GM19238 (cell line): Measurements from ENCODE around the gene SPARC.

Experiments used
- DNase-seq: peaks from one replicate; pipeline ENCODE4 v3.0.0; 2011; ENCODE audit warnings: low spot score; ENCODE audit not compliant: insufficient read length

The SPARC gene

DNA sequence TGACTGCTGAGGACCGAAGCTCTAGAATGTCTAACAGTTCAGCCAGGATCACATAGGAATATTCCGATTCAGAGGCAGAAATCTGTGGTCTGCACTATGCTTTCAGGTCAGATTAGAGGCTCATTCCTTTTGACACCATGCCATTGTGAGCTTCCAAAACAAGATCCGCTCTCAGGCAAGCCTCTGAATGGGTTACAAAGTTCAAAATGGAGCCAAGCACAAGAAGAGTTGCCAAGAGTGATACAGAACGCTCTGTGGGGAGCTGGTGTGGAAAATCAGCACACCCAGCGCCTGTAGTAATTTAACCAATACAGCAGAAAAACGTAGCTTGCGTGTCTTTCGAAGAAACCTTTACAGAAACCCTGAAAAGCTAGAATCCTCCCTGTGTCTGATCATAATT is 62.2 kb downstream of the SPARC start:
- no peak for DNase-seq

DNA sequence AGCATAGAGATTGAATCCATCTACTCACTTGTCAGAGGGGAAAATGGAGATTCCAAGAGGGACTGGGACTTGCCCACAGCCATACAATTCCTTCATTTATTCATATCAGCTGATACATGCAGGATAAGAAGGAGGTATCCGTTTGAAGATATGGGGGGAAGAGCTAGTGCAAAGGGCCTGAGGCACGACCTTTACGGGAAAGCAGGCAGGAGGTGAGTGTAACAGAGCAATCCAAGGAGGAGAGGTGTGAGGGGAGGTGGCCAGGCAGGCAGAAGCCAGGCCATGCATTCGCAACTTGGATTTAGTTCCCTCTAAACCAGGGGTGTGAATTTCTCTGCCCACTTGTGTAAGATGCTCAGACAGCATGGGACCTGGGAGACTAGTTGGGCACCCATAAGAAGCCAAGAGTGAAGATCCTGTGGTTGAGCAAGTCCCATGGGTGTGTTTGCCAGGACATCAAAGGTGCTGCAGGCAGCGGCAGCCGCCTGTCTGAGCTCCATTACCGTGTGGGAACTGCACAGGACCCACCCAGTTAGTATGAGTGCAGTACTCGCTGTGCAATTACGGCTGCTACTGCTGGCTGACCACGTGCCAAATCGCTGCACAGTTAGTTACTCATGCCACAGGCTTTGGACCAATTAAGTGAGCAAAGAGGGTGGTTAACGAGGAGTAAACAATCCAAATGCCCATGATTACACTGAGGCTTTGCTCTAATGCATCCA is 64.2 kb downstream of the SPARC start:
- no peak for DNase-seq

DNA sequence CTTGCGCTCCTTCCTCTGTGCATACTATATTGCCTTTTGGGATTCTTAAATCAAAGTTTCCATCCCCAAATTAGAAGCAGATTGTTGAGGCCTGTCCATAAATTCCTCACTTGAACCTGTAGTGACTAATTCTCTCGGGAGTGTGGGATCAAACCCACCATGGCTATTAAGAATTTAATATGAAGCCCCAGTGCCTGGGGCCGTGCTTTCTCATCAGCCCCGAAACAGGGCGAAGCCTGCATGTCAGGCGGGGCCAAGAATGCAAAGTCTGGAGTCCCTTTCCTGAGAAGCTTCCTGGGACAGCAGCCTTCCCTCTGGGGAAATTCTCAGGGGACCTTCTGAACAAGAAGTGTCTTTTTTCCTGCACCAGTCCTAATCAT is 66.3 kb downstream of the SPARC start:
- no peak for DNase-seq

DNA sequence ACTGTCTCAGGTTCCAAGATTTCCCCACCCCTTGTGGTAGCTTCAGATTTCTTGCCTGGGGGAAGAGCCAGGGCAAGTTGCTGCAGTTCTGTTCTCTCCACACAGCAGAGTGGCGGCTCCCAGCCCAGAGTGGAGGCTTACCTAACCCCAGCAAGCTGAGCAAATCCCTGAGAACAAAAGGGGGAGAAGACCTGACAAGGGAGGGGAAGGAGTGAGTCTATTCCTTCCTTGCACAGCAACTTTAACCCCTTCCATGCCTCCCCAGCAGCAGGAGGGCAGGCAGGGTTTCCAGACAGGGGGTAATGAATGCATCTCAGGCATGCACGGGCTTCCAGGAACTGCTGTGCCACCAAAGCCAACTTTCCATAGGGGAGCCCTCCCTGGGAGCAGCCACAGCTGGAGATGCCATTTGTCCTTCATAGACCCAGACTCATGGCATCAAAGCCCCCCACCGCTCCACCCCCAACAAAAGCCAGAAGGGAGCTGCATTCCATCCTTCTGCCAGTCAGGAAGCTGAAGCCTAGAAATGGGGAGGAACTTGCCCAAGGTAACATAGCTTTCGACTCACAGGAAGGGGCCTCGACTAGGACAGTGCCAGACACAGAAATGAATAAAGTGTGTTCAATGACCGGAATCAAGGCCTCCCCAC is 66.8 kb downstream of the SPARC start:
- no peak for DNase-seq

DNA sequence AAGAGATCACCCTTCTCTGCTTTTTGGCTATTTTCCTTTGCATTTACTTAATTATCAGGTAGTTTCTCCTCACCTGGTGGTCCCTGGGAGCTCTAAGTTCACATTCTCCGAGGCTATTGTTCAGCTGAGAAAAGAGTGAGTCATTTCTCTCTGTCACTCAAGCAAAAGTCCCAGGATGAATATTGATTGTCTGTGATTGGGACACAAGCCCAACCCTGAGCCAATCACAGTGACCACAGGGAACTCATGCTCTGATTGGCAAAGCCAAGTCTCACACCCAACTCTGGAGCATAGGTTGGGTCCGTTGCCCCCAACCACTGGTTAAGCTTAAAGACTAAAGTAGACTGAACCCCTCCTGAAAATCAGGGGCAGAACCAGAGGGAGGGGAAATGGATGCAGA is 67.8 kb downstream of the SPARC start:
- DNase-seq = no peak

DNA sequence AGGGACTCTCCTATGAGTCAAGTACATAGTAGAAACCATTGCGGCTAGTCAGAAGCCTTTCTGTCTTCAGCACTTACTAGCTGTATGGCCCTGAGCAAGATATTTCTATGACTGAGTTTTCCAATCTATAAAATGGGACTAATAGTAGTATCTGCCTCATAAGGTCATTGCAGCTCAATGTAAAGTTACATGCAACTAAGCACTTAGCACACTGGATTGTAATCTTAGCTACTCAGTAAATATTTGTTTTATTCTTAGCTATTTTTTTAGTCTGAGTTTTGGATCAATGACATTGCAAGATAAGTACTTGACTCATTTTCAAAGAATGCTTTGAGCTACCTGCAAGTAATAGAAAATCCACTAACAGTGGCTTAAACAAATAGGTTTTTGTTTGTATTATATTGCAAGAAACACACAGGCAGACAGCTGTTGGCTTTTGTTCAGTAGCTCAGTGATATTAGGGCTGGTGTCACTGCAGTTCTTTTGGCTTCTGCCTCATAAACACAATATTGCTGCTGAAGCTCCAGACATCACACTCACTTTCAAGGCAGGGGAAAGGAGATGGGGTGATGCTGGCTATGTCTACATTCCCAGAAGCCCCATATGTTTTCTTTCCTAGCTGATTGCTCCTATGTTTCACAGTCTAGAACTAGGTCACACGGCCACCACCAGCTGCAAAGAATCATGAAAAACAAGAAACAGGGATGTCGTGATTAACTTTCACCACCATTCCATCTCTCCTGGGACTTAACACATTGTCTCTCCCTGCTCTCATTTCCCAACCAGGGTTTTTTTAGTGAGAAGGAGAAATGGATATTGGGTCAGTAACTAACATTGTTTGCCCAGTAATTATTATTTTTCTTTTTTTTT is 68.6 kb downstream of the SPARC start:
- no peak for DNase-seq

- DNase-seq = no peak
Observed at GRCh38 chr5:151617383-151617840, 69.3 kb downstream of the SPARC start.

- DNase-seq = no peak
Observed at GRCh38 chr5:151615431-151615830, 71.3 kb downstream of the SPARC start.

- DNase-seq = no peak
Observed at GRCh38 chr5:151614565-151614964, 72.2 kb downstream of the SPARC start.

- DNase-seq = peak; percentile 47
Observed at GRCh38 chr5:151612689-151613427, 73.9 kb downstream of the SPARC start.

DNA sequence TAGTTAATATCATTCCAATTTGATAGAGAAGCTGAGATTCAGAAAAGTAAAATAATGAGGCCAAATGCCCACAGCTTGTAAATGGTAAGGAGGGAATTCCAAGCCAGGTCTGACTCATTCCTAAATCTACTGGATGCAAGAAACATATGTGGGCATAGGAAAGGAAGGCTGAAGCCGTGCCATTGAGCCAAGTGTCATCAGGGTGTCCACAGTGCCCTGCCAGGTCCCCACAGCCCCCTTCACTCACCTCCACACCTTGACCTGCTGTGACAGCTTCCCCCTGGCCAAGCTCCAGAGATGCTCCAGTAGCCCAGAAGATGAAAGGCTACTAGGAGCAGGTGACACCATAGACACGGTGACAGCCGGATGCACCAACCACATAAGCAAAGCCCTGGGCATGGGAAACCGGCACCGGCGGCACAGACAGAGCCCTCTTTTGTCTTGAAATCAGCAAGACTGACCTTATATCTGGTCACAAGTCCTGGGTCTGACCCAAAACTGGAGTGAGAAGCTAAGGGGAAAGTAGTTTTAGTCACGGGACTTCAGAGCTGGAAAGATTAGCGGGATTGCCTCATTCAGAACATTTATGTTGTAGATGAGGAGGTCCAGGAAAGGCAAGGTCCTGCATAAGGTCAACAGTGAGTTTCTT is 75.5 kb downstream of the SPARC start:
- no peak for DNase-seq
